Measurements from ENCODE around the gene KCNIP1. TPM values are rescaled to one million over a fixed set of nuclear protein-coding genes. Genes with fewer than 3 reads are reported as not detected.

KCNIP1 gene
- total RNA-seq, 1 experiment from 2014 or later = not detected

GRCh38 chr5:170582644-170583330 lies 79.0 kb downstream of the KCNIP1 start:
- intact Hi-C loops (cut with micrococcal nuclease) = no loop called here
- ChIA-PET POLR2A (no interaction called here), RAD21 (ENCODE audit: low non-redundant PET in 1 of 2, low total read pairs in 2 of 2, uncharacterized antibody in 2 of 2, unreplicated experiment in 2 of 2) (no interaction called here), CTCF (no interaction called here)
- BruUV-seq (replicated peaks) = no TSS peak
- H2AFZ ChIP-seq (ENCODE audit: low read depth, low read length, poor library complexity, severe bottlenecking) = no peak overlapping the region
- no peak overlapping the region for H3K4me3 ChIP-seq (replicated peaks in 1 of 2; ENCODE audit: low read depth in 1 of 2, low read length in 2 of 2)
- H3K9ac ChIP-seq (ENCODE audit: low read length) = no peak overlapping the region
- H3K27me3 ChIP-seq (ENCODE audit: insufficient read depth, low read length) = peaks cover 6% of the 10 kb centered on the region; the same call in 1 of the 2 replicates
- ATAC-seq (no peak), DNase-seq (ENCODE audit: low read depth, low spot score) (no peak)
- H3K4me2 ChIP-seq (ENCODE audit: low read length) = no peak overlapping the region
- no peaks in the 10 kb centered on the region for H3K79me2 ChIP-seq (ENCODE audit: insufficient read depth, low read length)
- H4K20me1 ChIP-seq (ENCODE audit: insufficient read depth) = no peaks in the 10 kb centered on the region
- no peaks in the 10 kb centered on the region for H3K9me2 ChIP-seq (ENCODE audit: insufficient read depth)
- no peaks in the 10 kb centered on the region for H3K4me1 ChIP-seq (ENCODE audit: control insufficient read depth in 1 of 2, insufficient read depth in 2 of 2, low read length in 2 of 2)
- H3K27ac ChIP-seq (ENCODE audit: low read depth, low read length) = no peak overlapping the region
- peaks cover 0 to 7% of the 10 kb centered on the region in 2 experiments; a peak in 1 of 4 replicates for H3K9me3 ChIP-seq (ENCODE audit: control insufficient read depth in 1 of 2, insufficient read depth in 1 of 2, low read depth in 1 of 2, low read length in 2 of 2)
- H3K36me3 ChIP-seq (ENCODE audit: control insufficient read depth in 1 of 2, insufficient read depth in 2 of 2, low read length in 2 of 2) = no peaks in the 10 kb centered on the region
- TF ChIP-seq CBX3 (IDR thresholded peaks at IDR 0.05; ENCODE audit: low read depth) = no peak
- no peak for TF ChIP-seq FOSL1 (IDR thresholded peaks at IDR 0.05; ENCODE audit: low read depth)
- TF ChIP-seq ZFX (IDR thresholded peaks at IDR 0.05) = no peak
- TF ChIP-seq SRF (IDR thresholded peaks at IDR 0.05; ENCODE audit: low read depth) = no peak
- TF ChIP-seq ELF1 (IDR thresholded peaks at IDR 0.05; ENCODE audit: borderline replicate concordance, low read depth) = no peak
- TF ChIP-seq POLR2A (IDR thresholded peaks at IDR 0.05; ENCODE audit: borderline replicate concordance, extremely low read depth, insufficient read depth, insufficient read length) = no peak
- TF ChIP-seq ATF3 (IDR thresholded peaks at IDR 0.05) = no peak
- TF ChIP-seq TCF7L2 (IDR thresholded peaks at IDR 0.05; ENCODE audit: borderline replicate concordance, extremely low read depth, insufficient read depth, insufficient read length) = no peak
- TF ChIP-seq JUND (IDR thresholded peaks at IDR 0.05) = no peak
- TF ChIP-seq POLR2AphosphoS5 (IDR thresholded peaks at IDR 0.05; ENCODE audit: low read depth, low read length) = no peak
- TF ChIP-seq EZH2phosphoT487 (IDR thresholded peaks at IDR 0.05; ENCODE audit: borderline replicate concordance) = no peak
- no peak for TF ChIP-seq SIN3A (IDR thresholded peaks at IDR 0.05; ENCODE audit: low read depth)
- no peak for TF ChIP-seq RAD21 (IDR thresholded peaks at IDR 0.05; ENCODE audit: low read depth)
- no peak for TF ChIP-seq MAX (IDR thresholded peaks at IDR 0.05)
- no peak for TF ChIP-seq EGR1 (IDR thresholded peaks at IDR 0.05; ENCODE audit: low read depth)
- no peak for TF ChIP-seq CEBPB (IDR thresholded peaks at IDR 0.05; ENCODE audit: low read depth)
